ENCODE measurements around the gene GPX2.

GRCh38 chr14:64929014-64929359 lies 13.6 kb downstream of the GPX2 start:
- TF ChIP-seq RAD21 (IDR thresholded peaks at IDR 0.05 in 1 of 2, conservative IDR thresholded peaks at IDR 0.05 in 1 of 2; ENCODE audit: low read depth in 2 of 2, low read length in 2 of 2) (no peak), CTCF (IDR thresholded peaks at IDR 0.05; ENCODE audit: control extremely low read depth in 1 of 3, insufficient read depth in 1 of 3, low read depth in 1 of 3, low read length in 3 of 3) (no peak), KDM5A (IDR thresholded peaks at IDR 0.05; ENCODE audit: low read length) (no peak), POLR2A (IDR thresholded peaks at IDR 0.05; ENCODE audit: control extremely low read depth in 1 of 2, low read depth in 2 of 2, low read length in 2 of 2) (no peak), JUND (IDR thresholded peaks at IDR 0.05; ENCODE audit: low read length) (no peak), GABPA (IDR thresholded peaks at IDR 0.05; ENCODE audit: borderline replicate concordance, insufficient read depth, low read length) (no peak), GTF2F1 (IDR thresholded peaks at IDR 0.05; ENCODE audit: borderline replicate concordance, low read depth, low read length) (no peak)
